Dendritic cell treated with granulocyte-macrophage colony-stimulating factor and Interleukin-4, amounts not matched to agents 40 ng/mL and 50 ng/mL, for 4 days (primary cell): Measurements from ENCODE around the gene CCNY.
"Not testable (repeated sequence)": the region's sequence is repeated elsewhere in the genome, so short reads cannot be mapped to it uniquely, and the experiment has no call there.

Source experiments
- H3K27ac Mint-ChIP-seq: one replicate; pipeline ENCODE4 v1.8.0; 2022; ENCODE audit warnings: mild to moderate bottlenecking, mixed read lengths
- H3K27me3 Mint-ChIP-seq: one replicate; pipeline ENCODE4 v1.8.0; 2022; ENCODE audit warnings: mild to moderate bottlenecking, mixed read lengths
- H3K36me3 Mint-ChIP-seq: one replicate; pipeline ENCODE4 v1.8.0; 2022; ENCODE audit warnings: low read depth, mixed read lengths
- H3K4me1 Mint-ChIP-seq: one replicate; pipeline ENCODE4 v1.8.0; 2022; ENCODE audit warnings: low read depth, mixed read lengths
- H3K4me3 Mint-ChIP-seq: one replicate; pipeline ENCODE4 v1.8.0; 2022; ENCODE audit warnings: mild to moderate bottlenecking, moderate library complexity, mixed read lengths
- H3K9me3 Mint-ChIP-seq: one replicate; pipeline ENCODE4 v1.8.0; 2022; ENCODE audit warnings: mixed read lengths
- intact Hi-C: fragments of 100-400 bp; cut with micrococcal nuclease; formaldehyde crosslinking; loops from one replicate; pipeline ENCODE4 v1.15.0; 2022

The CCNY gene

DNA sequence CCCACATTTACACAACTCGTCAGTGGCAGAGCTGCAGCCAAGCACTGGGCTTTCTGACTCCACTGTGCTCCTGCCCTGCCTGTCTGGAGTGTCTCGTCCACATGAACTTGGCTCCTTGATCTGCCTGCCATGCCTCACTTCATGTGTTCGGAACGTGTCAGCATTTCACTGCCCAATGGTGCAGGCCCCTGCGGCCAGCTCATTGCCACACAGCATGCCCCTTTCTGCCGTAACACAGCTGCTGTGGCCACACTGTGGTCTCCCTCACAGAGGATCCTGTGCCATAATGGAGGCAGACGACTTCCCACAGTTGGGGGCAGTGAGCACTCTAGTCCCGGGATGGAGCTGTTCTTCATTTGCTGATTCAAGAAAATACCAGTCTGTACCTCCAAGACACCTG lies 174.6 kb downstream of the CCNY start:
- Mint-ChIP-seq H3K27ac (no peak overlapping the region), H3K36me3 (peaks cover 24% of the 10 kb centered on the region), H3K9me3 (no peaks in the 10 kb centered on the region), H3K4me1 (peaks cover 36% of the 10 kb centered on the region), H3K4me3 (no peak overlapping the region), H3K27me3 (no peaks in the 10 kb centered on the region)
- intact Hi-C loops = no loop called here

DNA sequence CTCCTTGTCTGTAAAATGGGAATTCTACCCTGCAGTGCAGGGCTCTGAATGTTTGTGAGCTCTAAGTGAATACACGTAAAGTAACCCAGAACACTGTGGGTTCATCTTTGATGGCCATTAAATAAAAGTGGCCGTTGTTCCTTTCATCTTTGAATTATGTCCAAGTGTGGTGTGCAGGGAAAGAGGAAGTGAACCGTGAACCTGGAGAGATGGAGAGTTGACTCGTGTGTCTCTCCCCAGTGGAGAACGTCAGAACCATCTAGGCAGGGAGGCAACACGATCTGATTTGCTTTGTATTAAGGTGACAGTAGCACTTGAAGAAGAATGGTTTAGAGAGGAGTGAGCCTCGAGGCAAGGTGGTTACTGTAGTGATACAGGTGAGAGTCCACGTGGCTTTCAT lies 175.3 kb downstream of the CCNY start:
- intact Hi-C loops = no loop called here
- H3K4me3 Mint-ChIP-seq = no peak overlapping the region
- H3K9me3 Mint-ChIP-seq = no peaks in the 10 kb centered on the region
- peaks cover 36% of the 10 kb centered on the region for H3K4me1 Mint-ChIP-seq
- peaks cover 24% of the 10 kb centered on the region for H3K36me3 Mint-ChIP-seq
- no peaks in the 10 kb centered on the region for H3K27me3 Mint-ChIP-seq
- no peak overlapping the region for H3K27ac Mint-ChIP-seq

DNA sequence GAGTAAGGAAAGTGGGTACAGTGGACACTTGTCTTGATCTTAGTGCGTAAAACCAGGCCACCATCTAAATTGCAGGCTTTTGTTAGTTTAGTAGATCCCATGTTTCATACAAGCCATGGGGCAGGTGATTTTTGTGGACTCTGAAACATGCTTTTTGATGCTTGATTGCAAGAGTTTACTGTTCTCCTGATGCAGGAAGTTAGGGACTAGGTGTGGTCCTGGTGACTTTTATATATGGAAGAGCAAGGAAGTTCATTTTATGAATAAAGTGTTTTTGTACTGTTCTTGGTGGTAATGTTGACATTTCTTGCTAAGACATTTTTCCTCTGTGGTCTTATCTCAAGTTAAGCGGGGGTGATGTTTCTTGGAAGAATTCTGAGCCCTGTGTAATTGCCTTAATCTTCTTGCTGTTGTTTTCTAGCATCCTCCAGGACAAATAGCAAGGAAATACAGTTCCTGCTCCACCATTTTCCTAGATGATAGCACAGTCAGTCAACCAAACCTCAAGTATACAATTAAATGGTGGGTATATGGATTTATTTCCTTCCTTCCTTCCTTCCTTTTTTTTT lies 179.9 kb downstream of the CCNY start:
- Mint-ChIP-seq H3K9me3 (no peaks in the 10 kb centered on the region), H3K4me3 (no peak overlapping the region), H3K27me3 (no peaks in the 10 kb centered on the region), H3K36me3 (peaks cover 17% of the 10 kb centered on the region), H3K4me1 (peaks cover 47% of the 10 kb centered on the region), H3K27ac (no peak overlapping the region)
- intact Hi-C loops = no loop called here

GRCh38 chr10:35517431-35518181 lies 181.3 kb downstream of the CCNY start:
- Mint-ChIP-seq H3K27me3 (no peaks in the 10 kb centered on the region), H3K4me3 (no peak overlapping the region), H3K4me1 (peaks cover 47% of the 10 kb centered on the region), H3K9me3 (no peaks in the 10 kb centered on the region), H3K36me3 (peaks cover 23% of the 10 kb centered on the region), H3K27ac (peak overlapping the region; percentile 35)
- intact Hi-C loops = no loop called here

- peaks cover 49% of the 10 kb centered on the region for H3K4me1 Mint-ChIP-seq
These were observed 181.9 kb downstream of the CCNY start for GRCh38 chr10:35518187-35518586.

GRCh38 chr10:35520996-35521395 lies 184.7 kb downstream of the CCNY start:
- H3K4me3 Mint-ChIP-seq = no peak overlapping the region
- peaks cover 22% of the 10 kb centered on the region for H3K36me3 Mint-ChIP-seq
- H3K4me1 Mint-ChIP-seq = peaks cover 58% of the 10 kb centered on the region
- no peaks in the 10 kb centered on the region for H3K27me3 Mint-ChIP-seq
- intact Hi-C loops = loop anchor here (10.0 kb wide), 2 partner anchors 146 to 186 kb away; partner anchors contain the start of gene CCNY
- peak overlapping the region; percentile 48 for H3K27ac Mint-ChIP-seq
- no peaks in the 10 kb centered on the region for H3K9me3 Mint-ChIP-seq

More at GRCh38 chr10:35518187-35518586, 181.9 kb downstream of the CCNY start:
- H3K4me3 Mint-ChIP-seq, intact Hi-C loops, H3K27ac Mint-ChIP-seq, H3K27me3 Mint-ChIP-seq, H3K9me3 Mint-ChIP-seq: not testable (repeated sequence)
- H3K36me3 Mint-ChIP-seq = peaks cover 22% of the 10 kb centered on the region

DNA sequence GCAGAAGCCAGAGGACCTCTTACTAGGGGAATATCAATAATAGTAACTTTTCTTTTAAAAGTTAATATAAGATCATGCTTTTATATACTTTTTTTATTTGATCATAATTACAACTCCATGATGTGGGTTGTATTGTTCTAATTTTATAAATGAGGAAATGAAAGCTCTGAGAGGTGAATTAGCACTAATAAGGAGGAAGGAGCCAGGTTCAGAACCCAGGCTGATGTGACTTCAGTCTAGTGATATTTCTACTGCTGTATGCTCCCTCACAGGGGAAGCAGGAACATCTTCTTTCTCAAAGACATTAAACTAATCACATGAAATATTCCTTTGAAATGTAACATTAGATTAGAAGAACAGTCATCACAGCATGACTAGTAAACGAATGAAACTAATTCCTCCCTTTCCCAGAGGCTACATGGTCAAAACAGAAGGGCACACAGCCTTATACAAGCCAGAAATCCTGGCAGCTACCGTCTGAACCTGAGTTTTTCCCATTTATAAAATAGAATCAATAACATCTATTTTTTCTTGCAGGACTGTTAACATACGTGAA lies 187.4 kb downstream of the CCNY start:
- peaks cover 34% of the 10 kb centered on the region for H3K36me3 Mint-ChIP-seq
- no peak overlapping the region for H3K27ac Mint-ChIP-seq
- no peaks in the 10 kb centered on the region for H3K27me3 Mint-ChIP-seq
- intact Hi-C loops = loop anchor here (10.0 kb wide), 2 partner anchors 149 to 189 kb away; partner anchors contain the start of gene CCNY
- no peaks in the 10 kb centered on the region for H3K9me3 Mint-ChIP-seq
- H3K4me3 Mint-ChIP-seq = no peak overlapping the region
- peaks cover 56% of the 10 kb centered on the region for H3K4me1 Mint-ChIP-seq

DNA sequence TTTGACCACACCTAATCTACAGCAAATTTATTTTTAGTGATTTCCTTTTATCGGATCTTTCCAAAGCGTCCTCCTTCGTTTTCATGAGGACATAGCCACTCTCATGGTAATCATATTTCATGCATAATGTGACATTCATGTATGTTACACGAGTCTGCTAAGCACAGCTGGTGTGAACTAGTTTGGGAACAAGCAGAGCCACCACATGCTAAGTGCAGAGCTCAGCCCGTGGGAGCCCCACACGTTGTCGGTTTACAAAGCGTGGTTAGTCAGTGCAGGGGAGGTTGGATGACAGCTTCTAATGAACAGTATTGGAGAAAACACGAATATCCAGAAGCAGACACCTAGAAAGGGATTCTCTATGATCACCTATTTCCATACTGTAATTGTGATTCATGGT lies 190.4 kb downstream of the CCNY start:
- Mint-ChIP-seq H3K27ac (no peak overlapping the region), H3K36me3 (peaks cover 43% of the 10 kb centered on the region), H3K9me3 (no peaks in the 10 kb centered on the region)

DNA sequence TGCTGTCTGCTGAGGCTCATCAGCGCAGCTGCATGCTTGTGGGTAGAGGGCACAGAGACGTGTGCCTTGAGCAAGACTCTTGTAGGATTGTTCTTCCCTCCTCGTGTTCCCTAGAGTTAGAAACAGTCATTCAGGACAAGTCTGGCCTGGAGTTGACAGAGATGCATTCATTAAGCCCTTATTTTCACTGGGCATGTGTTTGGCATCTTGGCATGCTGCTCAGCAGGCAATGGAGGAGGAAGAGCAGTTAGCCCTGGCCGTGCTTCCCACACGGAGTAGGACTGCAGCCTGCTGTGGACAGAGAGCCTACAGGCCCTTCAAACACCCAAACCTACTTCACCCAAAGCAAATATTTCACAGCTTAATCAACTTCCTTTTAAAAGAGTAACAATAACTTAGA lies 195.8 kb downstream of the CCNY start:
- Mint-ChIP-seq H3K36me3 (peaks cover 75% of the 10 kb centered on the region), H3K4me3 (no peak overlapping the region), H3K9me3 (peaks cover 23% of the 10 kb centered on the region), H3K4me1 (peaks cover 34% of the 10 kb centered on the region), H3K27ac (no peak overlapping the region), H3K27me3 (no peaks in the 10 kb centered on the region)
- intact Hi-C loops = no loop called here

More for the DNA sequence above, 190.4 kb downstream of the CCNY start:
- no peaks in the 10 kb centered on the region for H3K27me3 Mint-ChIP-seq
- intact Hi-C loops = loop anchor here (10.0 kb wide), 2 partner anchors 152 to 192 kb away; partner anchors contain the start of gene CCNY
- H3K4me1 Mint-ChIP-seq = peaks cover 35% of the 10 kb centered on the region
- no peak overlapping the region for H3K4me3 Mint-ChIP-seq

DNA sequence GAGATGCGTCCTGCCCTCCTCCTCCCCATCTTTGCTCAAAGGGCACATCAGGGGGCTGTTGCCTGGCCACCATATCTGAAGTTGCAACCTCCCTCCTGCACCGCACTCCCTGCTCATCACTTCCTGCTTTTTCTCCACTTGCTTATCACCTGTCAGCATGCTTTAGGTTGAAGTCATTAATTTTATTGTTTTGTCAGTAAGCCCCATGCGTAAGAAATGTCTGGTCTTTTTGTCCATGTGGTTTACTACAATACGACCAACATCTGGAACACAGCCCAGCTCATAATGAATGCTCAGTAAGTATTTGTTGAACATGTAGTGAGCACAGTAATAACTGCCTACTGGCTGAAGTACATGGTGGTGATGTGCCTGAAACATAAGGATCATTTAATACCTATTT lies 197.3 kb downstream of the CCNY start:
- intact Hi-C loops = no loop called here
- Mint-ChIP-seq H3K4me3 (no peak overlapping the region), H3K27me3 (no peaks in the 10 kb centered on the region), H3K36me3 (peaks cover 84% of the 10 kb centered on the region), H3K27ac (no peak overlapping the region), H3K9me3 (peaks cover 23% of the 10 kb centered on the region), H3K4me1 (peaks cover 36% of the 10 kb centered on the region)

DNA sequence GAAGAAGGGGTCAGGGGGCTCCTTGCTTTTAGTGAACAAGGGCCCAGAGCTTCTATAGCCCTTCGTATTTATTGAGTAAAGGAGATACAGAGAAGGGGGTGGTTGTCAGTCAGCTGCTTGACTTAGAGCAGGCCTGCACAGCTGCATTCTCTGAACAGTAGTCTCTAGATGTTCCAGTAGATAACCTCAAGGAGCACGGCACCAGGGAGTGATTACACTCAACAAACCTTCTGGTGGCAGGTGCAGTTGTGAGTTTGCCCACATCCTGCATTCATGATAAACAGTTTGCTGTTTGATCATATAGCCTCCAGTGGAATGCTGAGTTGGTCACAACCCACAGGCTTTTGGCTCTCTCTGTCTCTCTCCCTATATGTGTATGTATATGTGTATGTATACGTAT lies 198.8 kb downstream of the CCNY start:
- peaks cover 86% of the 10 kb centered on the region for H3K36me3 Mint-ChIP-seq
- intact Hi-C loops = no loop called here
- no peaks in the 10 kb centered on the region for H3K27me3 Mint-ChIP-seq
- H3K27ac Mint-ChIP-seq = no peak overlapping the region
- peaks cover 23% of the 10 kb centered on the region for H3K9me3 Mint-ChIP-seq
- no peak overlapping the region for H3K4me3 Mint-ChIP-seq
- H3K4me1 Mint-ChIP-seq = peaks cover 41% of the 10 kb centered on the region

GRCh38 chr10:35536789-35537188 lies 200.5 kb downstream of the CCNY start:
- Mint-ChIP-seq H3K4me3 (no peak overlapping the region), H3K27ac (no peak overlapping the region), H3K36me3 (peaks cover 86% of the 10 kb centered on the region), H3K9me3 (peaks cover 23% of the 10 kb centered on the region), H3K4me1 (peaks cover 51% of the 10 kb centered on the region), H3K27me3 (no peaks in the 10 kb centered on the region)
- intact Hi-C loops = no loop called here

DNA sequence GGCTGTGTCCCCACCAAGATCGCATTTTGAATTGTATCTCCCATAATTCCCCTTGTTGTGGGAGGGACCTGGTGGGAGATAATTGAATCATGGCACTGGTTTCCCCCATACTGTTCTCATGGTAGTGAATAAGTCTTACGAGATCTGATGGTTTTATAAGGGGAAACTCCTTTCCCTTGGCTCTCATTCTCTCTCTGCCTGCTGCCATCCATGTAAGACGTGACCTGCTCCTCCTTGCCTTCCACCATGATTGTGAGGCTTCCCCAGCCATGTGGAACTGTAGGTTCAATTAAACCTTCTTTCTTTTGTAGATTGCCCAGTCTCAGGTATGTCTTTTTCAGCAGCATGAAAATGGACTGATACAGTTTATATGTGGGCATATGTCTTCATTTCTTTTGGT lies 201.6 kb downstream of the CCNY start:
- H3K4me3 Mint-ChIP-seq, H3K27ac Mint-ChIP-seq, intact Hi-C loops, H3K27me3 Mint-ChIP-seq: not testable (repeated sequence)
- Mint-ChIP-seq H3K36me3 (peaks cover 84% of the 10 kb centered on the region), H3K4me1 (peaks cover 51% of the 10 kb centered on the region), H3K9me3 (peaks cover 23% of the 10 kb centered on the region)
